LNCAP (cell line): ENCODE measurements around the gene GNG3.

Experiments used
- TF ChIP-seq, protein P1 (sequence below): fragments of 450-650 bp; IDR thresholded peaks from 2 replicates; pipeline ENCODE4 v1.5.1; 2017; ENCODE audit warnings: mild to moderate bottlenecking

The GNG3 gene

DNA sequence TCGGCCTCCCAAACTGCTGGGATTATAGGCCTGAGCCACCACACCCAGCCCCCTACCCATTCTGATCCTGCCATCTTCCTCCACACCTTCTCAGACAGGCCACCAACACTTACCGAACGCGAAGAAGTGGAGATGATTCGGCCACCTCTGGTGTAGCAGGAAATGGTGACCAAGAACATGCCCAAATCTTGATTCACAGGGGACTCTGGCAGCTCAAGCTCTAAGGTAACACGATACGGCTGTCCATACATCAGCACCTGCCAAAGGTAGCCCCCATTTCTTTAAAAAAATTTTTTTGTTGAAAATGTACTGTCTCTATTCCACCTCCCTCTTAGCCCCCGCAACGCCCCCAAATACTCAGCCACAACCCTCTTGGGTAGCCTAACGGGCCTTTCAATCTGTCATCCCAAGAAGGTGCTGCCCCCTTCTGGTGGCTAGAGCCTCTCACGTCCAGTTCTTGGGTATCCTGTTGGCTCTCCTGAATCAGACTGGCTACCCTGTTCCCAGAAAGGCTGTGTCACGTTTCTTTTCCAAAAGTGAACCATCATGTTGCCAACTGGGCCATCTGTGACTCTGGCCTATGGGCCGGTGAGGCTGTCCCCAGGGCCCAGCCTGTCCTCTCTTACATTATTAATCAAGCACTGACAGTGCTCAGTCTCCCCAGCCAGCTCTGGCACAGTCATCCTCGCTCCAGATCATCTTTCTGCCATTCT is 12.9 kb upstream of the GNG3 start:
- TF ChIP-seq, protein P1, sequence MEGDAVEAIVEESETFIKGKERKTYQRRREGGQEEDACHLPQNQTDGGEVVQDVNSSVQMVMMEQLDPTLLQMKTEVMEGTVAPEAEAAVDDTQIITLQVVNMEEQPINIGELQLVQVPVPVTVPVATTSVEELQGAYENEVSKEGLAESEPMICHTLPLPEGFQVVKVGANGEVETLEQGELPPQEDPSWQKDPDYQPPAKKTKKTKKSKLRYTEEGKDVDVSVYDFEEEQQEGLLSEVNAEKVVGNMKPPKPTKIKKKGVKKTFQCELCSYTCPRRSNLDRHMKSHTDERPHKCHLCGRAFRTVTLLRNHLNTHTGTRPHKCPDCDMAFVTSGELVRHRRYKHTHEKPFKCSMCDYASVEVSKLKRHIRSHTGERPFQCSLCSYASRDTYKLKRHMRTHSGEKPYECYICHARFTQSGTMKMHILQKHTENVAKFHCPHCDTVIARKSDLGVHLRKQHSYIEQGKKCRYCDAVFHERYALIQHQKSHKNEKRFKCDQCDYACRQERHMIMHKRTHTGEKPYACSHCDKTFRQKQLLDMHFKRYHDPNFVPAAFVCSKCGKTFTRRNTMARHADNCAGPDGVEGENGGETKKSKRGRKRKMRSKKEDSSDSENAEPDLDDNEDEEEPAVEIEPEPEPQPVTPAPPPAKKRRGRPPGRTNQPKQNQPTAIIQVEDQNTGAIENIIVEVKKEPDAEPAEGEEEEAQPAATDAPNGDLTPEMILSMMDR = peak; percentile 82

DNA sequence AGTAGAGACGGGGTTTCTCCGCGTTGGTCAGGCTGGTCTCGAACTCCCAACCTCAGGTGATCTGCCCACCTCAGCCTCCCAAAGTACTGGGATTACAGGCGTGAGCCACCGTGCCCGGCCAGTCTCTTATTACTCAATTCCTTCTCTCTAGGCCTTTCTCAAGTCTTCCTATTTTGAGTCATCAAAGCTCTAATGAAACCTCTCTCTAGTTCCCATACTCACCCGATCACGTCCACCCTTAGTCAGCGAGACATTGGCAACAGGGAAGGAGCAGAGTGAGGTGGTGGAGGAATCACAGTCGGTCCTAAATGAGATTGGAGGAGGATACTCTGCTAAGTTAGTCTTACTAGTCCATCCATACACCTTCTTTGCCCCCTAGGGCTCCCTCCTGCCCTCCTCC is 5.2 kb upstream of the GNG3 start:
- TF ChIP-seq, protein P1 = no peak

DNA sequence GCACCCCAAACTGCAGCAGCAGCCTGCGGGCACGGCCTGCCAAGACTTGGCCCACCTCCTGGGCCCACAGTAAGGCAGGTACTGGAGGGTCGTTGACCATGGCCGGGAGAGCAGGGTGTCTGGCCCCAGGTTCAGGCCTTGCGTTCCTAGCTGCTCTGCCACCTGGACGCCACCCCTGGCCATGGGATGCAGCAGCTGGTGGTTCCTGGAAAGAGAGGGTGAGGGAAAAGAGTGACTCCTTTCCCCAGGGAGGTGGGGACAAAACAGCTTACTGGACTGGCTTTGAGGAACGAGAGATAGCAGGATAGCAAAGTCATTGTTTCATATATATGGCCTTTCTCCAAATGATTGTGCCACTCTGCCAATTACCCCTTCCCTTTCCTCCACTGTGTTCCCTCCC is 2.1 kb upstream of the GNG3 start:
- TF ChIP-seq, protein P1 = peak; percentile 30; the same call in 1 of the 2 replicates

DNA sequence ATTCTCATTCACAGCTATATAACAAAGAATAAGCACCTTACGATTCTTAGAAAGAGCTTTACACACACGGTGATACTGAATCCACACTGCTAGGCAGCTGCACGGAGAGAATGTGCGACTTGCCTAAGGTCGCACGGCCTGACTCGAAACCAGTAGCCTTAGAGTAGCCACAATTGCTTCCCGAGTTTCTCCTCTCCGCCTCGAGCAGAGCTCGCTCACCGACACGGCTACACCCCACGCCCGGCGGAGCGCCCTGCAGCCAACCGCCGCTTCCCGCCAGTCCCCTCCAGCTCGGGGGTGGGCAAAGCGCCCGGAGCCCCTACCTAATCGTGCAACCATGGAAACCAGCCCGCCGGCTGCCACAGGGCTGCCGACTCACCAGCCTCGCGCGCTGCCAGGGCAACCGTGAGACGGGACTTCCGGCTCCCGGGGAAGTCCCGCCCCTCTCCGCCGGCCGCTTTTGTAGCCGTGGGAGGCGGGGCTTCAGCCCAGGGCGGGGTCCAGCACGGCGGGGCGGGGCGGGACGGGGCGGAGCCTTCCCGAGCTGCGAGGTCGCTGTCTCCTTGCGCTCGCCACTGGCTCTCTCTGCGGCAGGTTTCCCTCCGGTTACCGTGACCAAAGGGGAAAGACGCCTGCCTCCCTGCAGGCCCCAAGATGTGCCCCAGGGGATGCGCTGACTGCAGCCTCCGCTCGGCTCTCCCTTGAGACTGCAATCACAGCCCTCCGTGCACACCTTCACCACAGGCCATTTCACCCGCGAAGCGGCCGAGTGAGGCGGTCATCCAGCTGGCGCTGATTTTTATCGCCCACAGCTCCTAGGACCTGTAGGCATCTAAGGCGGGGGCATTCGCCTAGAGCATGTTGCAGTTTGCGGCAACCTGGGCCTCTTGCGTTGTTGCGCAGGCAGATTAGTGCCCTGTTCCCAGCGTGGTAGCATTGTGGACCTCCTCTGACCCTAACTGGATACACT is 1.3 kb upstream of the GNG3 start:
- TF ChIP-seq, protein P1 = no peak

DNA sequence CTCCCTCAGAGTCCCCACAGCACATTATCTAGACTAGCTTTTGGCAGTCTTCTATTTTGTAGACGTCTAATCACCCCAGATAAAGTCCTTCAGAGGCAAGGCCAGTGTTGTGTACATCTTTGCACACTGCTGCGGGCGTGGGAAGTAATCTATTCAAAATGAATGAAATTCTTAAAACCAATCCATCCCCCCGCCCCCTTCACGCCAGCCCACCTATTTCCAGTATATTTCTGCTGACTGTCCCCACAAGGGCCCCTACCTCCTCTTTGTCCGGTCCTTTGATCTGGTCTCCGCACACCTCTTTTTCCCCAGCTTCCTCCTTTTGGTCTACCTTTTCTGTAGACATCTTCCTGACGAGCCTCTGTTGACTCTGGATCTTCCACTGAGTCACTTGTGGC is 627 bp upstream of the GNG3 start:
- TF ChIP-seq, protein P1 = no peak

DNA sequence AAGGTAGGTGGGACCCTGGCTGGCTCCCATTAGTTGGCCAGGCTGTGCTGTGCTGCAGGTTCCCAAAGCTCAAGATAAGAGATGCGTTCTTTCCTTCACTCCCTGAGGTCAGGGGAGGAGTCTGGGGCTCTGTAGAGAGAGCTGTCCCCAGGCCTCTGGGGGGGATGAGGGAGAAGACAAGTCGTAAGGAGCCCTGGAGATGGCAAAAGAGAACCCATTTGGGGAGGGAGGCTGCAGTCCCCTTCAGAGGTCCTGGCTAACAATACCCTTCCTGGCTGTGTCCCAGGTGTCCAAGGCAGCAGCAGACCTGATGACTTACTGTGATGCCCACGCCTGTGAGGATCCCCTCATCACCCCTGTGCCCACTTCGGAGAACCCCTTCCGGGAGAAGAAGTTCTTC is 916 bp downstream of the GNG3 start:
- TF ChIP-seq, protein P1 = no peak

DNA sequence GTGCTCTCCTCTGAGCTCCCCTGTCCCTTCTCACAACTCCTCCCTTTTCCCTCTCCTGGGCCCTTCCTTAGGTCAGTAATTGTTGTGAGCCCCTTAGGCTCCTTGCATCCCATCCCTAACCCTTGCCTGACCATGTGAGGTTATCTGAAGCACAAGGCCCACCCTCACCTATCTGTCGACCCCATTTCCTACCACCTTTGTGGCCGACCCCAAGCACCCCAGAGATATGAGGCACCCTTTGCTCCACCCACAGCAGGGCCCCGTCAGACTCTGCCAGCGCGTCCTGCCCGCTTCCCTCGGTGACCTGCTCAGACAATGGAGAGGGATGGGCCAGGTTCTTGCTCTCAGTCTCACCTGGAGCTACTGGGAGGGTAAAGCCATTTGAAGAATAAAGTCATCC is 1.3 kb downstream of the GNG3 start:
- TF ChIP-seq, protein P1 = no peak
